HG03135 (cell line): ENCODE measurements around the gene DNAJC4.

Experiments
- ATAC-seq: cut with Tn5 transposase; IDR thresholded peaks from one replicate; pipeline ENCODE4 v1.9.1; 2021; ENCODE audit warnings: mild to moderate bottlenecking, moderate library complexity; ENCODE audit not compliant: unreplicated experiment

DNAJC4 gene

DNA sequence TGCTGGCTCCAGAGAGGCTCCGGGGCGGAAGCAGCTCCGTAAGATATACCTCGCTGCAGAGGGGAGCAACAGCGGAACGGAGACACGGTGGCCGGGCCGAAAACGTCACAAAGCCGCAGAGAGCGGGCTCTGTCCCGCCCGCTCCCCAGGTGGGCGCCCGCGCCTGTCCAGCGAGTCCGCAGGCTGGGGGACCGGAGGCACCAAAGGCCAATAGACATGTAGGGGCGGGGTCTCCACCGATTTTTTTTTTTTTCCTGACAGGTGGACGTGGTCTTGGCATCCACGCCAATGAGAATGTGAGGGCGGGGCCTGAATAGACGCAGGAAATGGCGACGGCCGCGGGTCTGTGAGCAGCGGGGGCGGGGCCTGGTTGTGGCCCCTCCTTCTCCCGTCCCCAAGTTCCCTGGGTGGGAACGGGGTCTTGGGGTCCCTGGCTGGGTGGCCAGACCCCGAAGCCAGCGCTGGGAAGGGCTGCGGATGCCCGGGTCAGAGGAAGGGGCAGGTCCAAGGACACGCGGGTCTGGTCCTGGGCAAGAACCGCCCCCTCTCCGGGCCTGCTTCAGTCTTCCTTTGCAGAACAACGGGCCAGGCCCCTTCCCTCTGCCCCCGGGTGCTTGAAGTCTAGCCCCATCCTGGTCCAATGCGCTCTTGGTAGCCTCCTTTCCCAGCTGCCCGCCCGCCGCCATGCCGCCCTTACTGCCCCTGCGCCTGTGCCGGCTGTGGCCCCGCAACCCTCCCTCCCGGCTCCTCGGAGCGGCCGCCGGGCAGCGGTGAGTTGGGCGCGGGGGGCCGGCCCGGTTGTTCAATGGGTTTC, at the start of gene DNAJC4:
Gene DNAJC4, plus strand, starts transcription at position 378 of the 814 bp plus-strand sequence. Its CDS starts 307 bp downstream, at position 685.
- peak; percentile 42 for ATAC-seq

DNA sequence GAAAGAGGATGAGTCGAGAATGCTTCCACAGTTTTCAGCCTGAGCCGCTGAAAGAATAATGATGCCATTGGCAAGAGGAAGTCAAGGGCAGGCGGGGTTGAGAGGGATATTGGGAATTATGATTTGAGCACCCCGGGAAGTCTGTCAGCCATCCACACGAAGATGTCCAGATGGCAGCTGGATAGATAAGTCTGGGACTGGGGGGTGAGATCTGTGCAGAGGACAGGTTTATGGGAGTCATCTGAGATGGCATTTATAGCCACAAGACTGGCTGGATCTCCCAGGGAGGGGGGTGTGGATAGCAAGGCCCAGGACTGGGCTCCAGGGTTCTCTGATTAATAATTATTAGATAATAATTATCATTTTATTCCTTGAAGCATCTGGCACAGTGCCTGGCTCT, 49.5 kb upstream of the DNAJC4 start:
- no peak for ATAC-seq

- no peak for ATAC-seq
Observed at GRCh38 chr11:64181506-64182411, 48.6 kb upstream of the DNAJC4 start.

GRCh38 chr11:64183890-64184289, 46.5 kb upstream of the DNAJC4 start:
- no peak for ATAC-seq

- peak; percentile 28 for ATAC-seq
Observed at GRCh38 chr11:64185175-64185692, 45.1 kb upstream of the DNAJC4 start.

DNA sequence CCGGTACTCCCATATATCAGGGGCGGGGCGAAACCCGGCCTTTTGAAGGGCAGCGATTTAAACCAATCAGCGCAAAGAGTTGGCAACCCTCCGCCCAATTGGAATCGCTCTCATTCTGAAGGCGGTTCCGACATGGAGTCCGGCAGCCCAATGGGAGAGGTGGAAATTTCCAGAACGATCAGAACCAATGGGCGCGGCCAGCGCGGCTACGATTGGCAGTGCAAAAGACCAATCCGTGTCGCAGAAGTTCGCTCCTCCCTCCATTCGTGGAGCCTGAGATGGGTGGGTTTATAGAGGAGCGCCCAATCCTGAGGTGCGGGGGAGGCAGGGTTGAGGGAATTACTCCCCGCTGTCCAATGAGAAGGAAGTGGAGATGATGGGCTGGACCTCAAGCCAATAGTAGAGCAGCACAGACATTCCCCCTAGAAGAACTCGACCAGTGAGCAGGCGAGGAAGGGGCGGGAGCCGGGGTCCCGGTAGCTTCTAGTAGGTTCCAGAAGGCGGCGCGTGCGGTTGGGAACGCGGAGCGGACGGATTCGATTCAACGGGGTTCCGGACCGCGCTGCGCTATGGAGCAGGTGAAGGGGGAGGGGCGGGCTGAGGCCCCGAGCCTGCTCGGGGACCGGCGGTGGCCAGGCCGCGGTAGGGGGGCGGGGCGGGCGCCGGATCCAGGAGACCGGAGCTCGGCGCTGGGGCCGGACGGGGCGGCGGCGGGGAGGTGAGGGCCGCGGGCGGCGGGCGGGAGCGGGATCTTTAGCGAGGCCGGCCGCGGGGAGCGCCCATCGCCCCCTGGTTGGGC, 44.5 kb upstream of the DNAJC4 start, which contains the start of gene STIP1:
Gene STIP1, plus strand, starts transcription at position 479 of the 799 bp plus-strand sequence. Its CDS starts 91 bp downstream, at position 570.
- peak; percentile 84 for ATAC-seq

GRCh38 chr11:64186492-64187165, 43.7 kb upstream of the DNAJC4 start:
- no peak for ATAC-seq

DNA sequence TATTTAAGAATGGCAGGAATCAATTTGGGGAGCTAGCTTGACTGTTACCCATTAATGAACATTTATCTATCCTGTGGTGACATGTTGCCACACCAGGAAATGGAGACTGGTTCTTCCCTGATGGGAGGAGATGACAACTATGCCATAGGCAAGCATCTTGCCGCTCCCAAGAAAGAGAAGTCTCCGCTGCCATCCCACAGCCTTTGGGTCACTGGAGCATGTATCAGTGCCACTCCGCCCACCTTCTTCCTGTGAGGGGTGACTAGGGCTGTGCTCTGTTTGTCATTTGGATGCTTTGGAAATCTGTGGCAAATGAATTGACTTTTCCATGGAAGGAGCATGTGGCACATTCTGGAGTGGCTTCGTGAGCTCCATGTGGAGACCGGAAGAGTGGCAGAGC, 37.9 kb upstream of the DNAJC4 start:
- no peak for ATAC-seq

- ATAC-seq, result no peak
Observed at GRCh38 chr11:64196626-64197025, 33.7 kb upstream of the DNAJC4 start.

DNA sequence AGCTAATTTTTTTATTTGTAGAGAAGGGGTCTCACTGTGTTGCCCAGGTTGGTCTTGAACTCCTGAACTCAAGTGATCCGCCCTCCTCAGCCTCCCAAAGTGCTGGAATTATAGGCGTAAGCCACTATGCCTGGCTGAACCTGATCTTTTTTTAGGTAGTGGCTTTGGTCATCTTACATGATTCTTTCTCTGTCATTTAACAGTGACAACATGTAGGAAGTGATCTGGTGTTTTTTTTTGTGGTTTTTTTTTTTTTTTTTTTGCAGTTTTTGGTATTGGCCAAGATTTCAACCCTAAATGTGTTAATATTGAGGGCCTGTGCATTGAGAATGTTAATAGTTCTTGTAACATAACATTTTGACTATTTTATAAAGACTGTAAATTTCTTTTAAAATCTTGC, 31.8 kb upstream of the DNAJC4 start:
- no peak for ATAC-seq

- ATAC-seq, result no peak
Observed at GRCh38 chr11:64201543-64201942, 28.8 kb upstream of the DNAJC4 start.

DNA sequence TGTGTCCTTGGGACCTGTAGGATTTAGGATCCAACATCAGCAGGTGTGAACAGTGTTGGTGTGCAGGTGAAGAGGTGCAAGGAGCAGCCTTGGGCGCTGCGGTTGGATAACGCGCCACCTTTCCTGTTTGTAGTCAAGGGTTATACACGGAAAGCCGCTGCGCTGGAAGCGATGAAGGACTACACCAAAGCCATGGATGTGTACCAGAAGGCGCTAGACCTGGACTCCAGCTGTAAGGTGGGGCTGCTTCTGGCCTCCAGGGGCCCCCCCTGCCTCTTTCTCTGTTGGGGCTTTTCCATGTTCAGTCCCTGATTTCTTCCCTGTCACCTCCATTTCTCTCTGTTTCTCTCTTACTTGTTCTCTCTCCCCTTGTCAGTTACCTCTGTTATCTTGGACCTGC, 27.4 kb upstream of the DNAJC4 start:
- no peak for ATAC-seq

- no peak for ATAC-seq
Observed at GRCh38 chr11:64203421-64204079, 26.8 kb upstream of the DNAJC4 start.

- ATAC-seq, result no peak
Observed at GRCh38 chr11:64204080-64204440, 26.3 kb upstream of the DNAJC4 start.

DNA sequence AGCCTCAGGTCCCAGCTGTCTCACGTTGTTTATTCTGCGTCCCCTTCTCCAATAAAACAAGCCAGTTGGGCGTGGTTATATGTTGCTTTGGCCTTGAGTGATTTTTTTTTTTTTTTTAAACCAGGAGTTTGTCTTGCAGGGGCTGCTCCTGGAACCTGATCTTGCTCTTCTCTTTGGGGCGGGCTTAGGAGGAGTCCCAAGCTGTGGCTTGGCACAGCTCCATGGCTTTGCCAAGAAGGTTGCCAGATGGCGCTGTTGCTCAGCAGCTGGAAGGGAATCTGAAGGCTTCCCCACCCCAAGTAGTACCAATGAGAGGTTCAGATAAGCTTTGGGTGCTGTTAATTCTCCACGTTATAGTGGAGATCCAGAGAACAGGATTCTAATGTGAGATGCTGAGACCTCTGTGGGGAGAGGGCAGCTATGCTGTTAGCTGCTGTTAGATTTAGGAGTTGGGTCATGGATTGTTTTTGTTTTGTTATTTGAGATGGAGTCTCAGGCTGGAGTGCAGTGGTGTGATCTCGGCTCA, 25.8 kb upstream of the DNAJC4 start:
- no peak for ATAC-seq

DNA sequence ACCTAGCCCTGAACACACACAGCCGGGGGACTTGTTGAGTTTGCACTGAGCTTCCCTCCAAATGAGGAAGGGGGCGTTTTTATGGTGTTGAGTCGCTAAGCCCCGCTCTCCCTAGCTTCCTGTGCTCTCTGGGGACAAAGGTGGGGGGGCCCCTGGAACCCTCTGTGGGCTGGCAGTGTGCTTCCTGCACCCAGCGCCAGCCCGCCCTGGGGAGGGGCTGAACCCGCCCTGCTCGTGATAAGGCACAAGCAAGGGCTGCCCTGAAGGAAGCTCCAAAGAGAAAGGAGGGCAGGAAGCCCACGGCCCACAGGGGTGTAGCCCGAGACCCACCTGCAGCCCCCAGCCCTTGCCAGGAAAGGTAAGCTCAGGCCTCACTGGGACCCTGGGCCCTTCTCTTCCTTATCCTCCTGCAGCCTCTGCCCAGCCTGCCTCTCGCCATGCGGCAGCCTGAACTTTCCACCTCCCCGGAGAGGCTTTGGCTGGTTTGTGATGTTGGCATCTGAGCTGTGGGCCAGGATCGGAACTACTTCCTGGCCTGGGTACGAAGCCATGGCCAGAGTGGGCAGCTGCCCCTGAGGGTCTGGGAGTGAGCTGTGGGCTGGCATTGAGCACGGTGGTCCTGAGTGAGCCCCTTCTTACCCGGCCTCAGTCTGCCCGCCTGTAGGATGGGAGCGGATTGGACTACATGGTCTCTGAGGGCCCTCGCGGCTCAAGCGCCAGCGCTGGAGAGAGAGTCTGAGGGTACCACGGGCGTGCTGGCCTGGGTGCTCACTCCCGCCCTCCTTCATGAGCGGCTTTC, 23.7 kb upstream of the DNAJC4 start, which contains the start of gene FERMT3:
Gene FERMT3, plus strand, starts transcription at position 265 of the 799 bp plus-strand sequence. CDS start 644 bp downstream, outside the sequence.
- ATAC-seq, result peak; percentile 1

DNA sequence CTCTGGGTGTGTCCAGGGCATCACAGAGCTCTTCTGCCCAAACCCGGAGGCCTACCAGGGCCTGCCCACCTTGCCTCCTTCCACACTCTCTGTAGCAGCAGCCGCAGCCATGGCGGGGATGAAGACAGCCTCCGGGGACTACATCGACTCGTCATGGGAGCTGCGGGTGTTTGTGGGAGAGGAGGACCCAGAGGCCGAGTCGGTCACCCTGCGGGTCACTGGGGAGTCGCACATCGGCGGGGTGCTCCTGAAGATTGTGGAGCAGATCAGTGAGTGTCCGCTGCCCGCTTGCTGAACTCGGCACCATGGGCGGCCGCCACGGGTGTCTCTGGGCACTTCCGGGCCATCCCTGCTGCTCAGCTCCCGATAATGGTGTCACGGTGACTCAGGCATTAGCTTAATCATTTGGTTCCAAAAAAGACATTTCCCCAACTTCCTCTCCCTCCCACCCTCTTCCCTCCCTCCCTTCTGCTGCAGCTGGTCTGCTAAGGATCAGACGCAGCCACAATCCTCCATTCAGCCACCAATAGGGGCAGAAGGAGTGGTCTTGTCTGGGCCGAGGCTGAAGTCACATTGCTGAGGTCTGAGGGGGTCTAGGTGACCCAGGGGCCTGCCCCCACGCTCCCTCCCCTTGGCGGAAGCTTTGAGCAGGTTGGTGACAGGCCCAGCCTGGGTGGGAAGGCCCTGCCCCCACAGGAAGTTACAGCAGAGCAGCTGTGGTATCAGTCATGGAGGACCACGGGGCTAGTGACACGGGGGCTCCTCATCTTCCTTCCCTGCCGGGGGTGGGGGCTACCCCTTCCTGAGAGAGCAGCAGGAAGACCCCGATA, 22.9 kb upstream of the DNAJC4 start:
- ATAC-seq, result peak; percentile 67
